Measurements from ENCODE around the gene PTH2.

The PTH2 gene

DNA sequence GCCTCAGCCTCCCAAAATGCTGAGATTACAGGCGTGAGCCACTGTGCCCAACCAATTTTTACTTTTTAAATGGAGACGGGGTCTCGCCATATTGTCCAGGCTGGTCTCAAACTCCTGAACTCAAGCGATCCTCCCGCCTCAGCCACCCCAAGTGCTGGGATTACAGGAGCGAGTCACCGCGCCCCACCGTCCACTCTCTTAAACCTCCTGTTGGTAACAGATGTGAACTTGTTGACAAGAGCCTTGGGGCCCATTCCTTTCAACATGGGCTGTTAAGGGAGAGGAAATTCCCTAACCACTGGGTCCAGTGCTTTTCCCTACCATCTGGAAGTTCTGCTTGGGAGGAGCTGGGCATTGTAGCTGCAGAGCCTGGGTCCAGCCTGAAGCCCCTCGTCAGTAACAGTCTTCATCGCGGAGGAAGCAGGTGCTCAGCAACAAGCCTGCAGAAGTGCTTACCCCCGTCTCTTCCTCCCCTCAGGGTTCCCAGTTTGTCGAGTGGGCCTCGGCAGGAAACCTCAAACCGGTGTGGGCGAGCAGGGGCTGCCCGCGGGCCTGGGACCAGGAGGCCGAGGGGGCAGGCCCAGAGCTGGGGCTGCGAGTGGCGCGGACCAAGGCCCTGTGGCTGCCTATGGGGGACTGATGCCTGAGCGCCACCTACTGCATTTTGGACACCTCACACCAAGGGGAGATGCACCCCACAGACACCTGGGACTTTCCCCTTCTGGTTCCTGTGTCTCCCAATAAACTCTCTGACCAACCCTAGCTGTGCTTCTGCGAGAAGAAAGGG is 46.8 kb upstream of the PTH2 start:
- Histone ChIP-seq H3K27me3 (ENCODE audit: control insufficient read depth in 3 of 3, insufficient read depth in 3 of 3, low read depth in 1 of 3, low read length in 3 of 3) (peaks cover 0 to 4% (median 0%) of the 10 kb centered on the region in 3 experiments), H2BK5ac (ENCODE audit: low read length) (no peak overlapping the region), H3K4me1 (ENCODE audit: control insufficient read depth in 2 of 2, insufficient read depth in 1 of 2, low read depth in 1 of 2, low read length in 2 of 2) (peaks cover 3 to 6% of the 10 kb centered on the region in 2 donors), H2AFZ (ENCODE audit: low read length) (no peak overlapping the region), H4K8ac (ENCODE audit: low read depth, low read length) (no peak overlapping the region), H3K4me2 (ENCODE audit: insufficient read depth, low read length, poor library complexity, severe bottlenecking) (no peak overlapping the region), H3K14ac (ENCODE audit: low read length) (no peak overlapping the region), H3K9ac (ENCODE audit: low read depth, low read length, poor library complexity) (peak overlapping the region; percentile 21), H4K91ac (ENCODE audit: low read depth, low read length, poor library complexity) (no peak overlapping the region), H2AK5ac (ENCODE audit: low read depth, low read length) (peak overlapping the region; percentile 84), H3K18ac (ENCODE audit: low read length) (peak overlapping the region; percentile 48), H2BK120ac (ENCODE audit: low read depth, low read length) (no peak overlapping the region), H3K4ac (ENCODE audit: low read length) (no peak overlapping the region), H3K4me3 (ENCODE audit: low read length in 2 of 2) (no peak overlapping the region), H3K9me3 (replicated peaks in 1 of 2; ENCODE audit: control insufficient read depth in 2 of 2, insufficient read depth in 1 of 2, low read depth in 1 of 2, low read length in 2 of 2) (no peaks in the 10 kb centered on the region), H3K23ac (ENCODE audit: low read depth, low read length, poor library complexity) (no peak overlapping the region), H3K79me1 (ENCODE audit: low read depth, low read length) (peaks cover 3% of the 10 kb centered on the region), H3K36me3 (replicated peaks in 1 of 2; ENCODE audit: control insufficient read depth in 2 of 2, insufficient read depth in 2 of 2, low read length in 2 of 2) (peaks cover 8 to 44% of the 10 kb centered on the region in 2 donors), H3K27ac (replicated peaks; ENCODE audit: low read length) (no peak overlapping the region), H2BK12ac (ENCODE audit: low read length) (no peak overlapping the region), H2BK15ac (ENCODE audit: low read length) (no peak overlapping the region)
- no peak for DNase-seq (ENCODE audit: low spot score)
- no CpG with 5 or more reads among the region's 25 CpGs for WGBS, 2 donors (ENCODE audit: extremely low coverage in 2 of 2, insufficient read length in 2 of 2, insufficient replicate concordance in 1 of 2)

DNA sequence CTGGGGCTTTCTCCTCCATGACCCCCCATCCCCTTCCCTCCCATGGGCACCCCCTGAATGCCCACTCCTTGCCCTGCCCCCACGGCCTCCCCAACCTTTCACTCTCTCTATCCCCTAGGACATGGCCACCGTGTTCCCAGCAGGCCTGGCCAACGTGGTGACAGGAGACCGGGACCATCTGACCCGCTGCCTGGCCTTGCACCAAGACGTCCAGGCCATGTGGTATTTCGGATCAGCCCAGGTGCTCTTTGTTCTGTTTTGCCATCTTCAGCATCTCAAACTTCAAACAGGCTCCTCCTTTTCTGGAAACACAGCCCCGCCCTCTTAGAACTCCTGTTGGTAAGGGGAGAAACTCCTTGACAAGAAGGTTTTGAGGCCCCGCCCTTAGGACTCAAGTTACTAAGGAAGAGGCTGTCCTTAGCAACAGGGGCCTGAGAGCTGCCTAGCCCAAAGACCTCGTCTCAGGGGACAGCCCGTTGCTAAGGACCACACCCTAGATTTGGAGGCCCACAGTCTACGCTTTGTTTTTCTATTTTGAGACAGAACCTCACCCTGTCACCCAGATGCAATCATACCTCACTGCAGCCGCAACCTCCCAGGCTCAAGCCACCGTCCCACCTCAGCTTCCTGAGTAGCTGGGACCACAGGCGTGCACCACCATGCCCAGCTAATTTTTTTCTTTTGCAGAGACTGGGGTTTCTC is 45.7 kb upstream of the PTH2 start:
- no peak for DNase-seq (ENCODE audit: low spot score)
- Histone ChIP-seq H2BK12ac (ENCODE audit: low read length) (no peak overlapping the region), H3K4ac (ENCODE audit: low read length) (no peak overlapping the region), H3K9ac (ENCODE audit: low read depth, low read length, poor library complexity) (peak overlapping the region; percentile 30), H3K18ac (ENCODE audit: low read length) (peak overlapping the region; percentile 65), H3K36me3 (replicated peaks in 1 of 2; ENCODE audit: control insufficient read depth in 2 of 2, insufficient read depth in 2 of 2, low read length in 2 of 2) (peaks cover 11 to 54% of the 10 kb centered on the region in 2 donors), H3K4me2 (ENCODE audit: insufficient read depth, low read length, poor library complexity, severe bottlenecking) (peak overlapping the region; percentile 11), H3K79me1 (ENCODE audit: low read depth, low read length) (peaks cover 3% of the 10 kb centered on the region), H3K23ac (ENCODE audit: low read depth, low read length, poor library complexity) (no peak overlapping the region), H2BK120ac (ENCODE audit: low read depth, low read length) (no peak overlapping the region), H3K27ac (replicated peaks; ENCODE audit: low read length) (no peak overlapping the region), H4K91ac (ENCODE audit: low read depth, low read length, poor library complexity) (no peak overlapping the region), H3K27me3 (ENCODE audit: control insufficient read depth in 3 of 3, insufficient read depth in 3 of 3, low read depth in 1 of 3, low read length in 3 of 3) (no peaks in the 10 kb centered on the region), H2AK5ac (ENCODE audit: low read depth, low read length) (peak overlapping the region; percentile 99), H2BK5ac (ENCODE audit: low read length) (peak overlapping the region; percentile 75), H3K14ac (ENCODE audit: low read length) (peak overlapping the region; percentile 89), H3K4me3 (ENCODE audit: low read length in 2 of 2) (no peak overlapping the region), H2AFZ (ENCODE audit: low read length) (no peak overlapping the region), H3K9me3 (replicated peaks in 1 of 2; ENCODE audit: control insufficient read depth in 2 of 2, insufficient read depth in 1 of 2, low read depth in 1 of 2, low read length in 2 of 2) (no peaks in the 10 kb centered on the region), H3K4me1 (ENCODE audit: control insufficient read depth in 2 of 2, insufficient read depth in 1 of 2, low read depth in 1 of 2, low read length in 2 of 2) (peaks cover 3 to 4% of the 10 kb centered on the region in 2 donors), H4K8ac (ENCODE audit: low read depth, low read length) (peak overlapping the region; percentile 92), H2BK15ac (ENCODE audit: low read length) (no peak overlapping the region)
- no CpG with 5 or more reads among the region's 15 CpGs for WGBS, 2 donors (ENCODE audit: extremely low coverage in 2 of 2, insufficient read length in 2 of 2, insufficient replicate concordance in 1 of 2)

DNA sequence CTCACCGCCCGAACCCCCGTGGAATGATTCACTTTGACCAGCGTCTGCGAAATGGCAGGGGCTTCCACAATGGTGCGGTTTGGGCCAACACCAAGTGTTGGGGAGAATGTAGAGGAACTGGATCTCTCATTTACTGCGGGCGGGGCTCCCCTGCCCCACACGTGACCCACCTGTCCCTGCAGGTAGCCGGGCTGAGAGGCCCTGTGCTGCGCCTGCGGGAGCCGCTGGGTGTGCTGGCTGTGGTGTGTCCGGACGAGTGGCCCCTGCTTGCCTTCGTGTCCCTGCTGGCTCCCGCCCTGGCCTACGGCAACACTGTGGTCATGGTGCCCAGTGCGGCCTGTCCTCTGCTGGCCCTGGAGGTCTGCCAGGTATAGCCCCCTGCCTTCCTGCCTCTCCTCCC is 45.0 kb upstream of the PTH2 start:
- Histone ChIP-seq H4K91ac (ENCODE audit: low read depth, low read length, poor library complexity) (no peak overlapping the region), H2AFZ (ENCODE audit: low read length) (no peak overlapping the region), H3K27me3 (ENCODE audit: control insufficient read depth in 3 of 3, insufficient read depth in 3 of 3, low read depth in 1 of 3, low read length in 3 of 3) (no peaks in the 10 kb centered on the region), H4K8ac (ENCODE audit: low read depth, low read length) (peak overlapping the region; percentile 86), H3K9ac (ENCODE audit: low read depth, low read length, poor library complexity) (no peak overlapping the region), H3K4me1 (ENCODE audit: control insufficient read depth in 2 of 2, insufficient read depth in 1 of 2, low read depth in 1 of 2, low read length in 2 of 2) (peaks cover 3 to 4% of the 10 kb centered on the region in 2 donors), H2BK15ac (ENCODE audit: low read length) (peak overlapping the region; percentile 85), H3K18ac (ENCODE audit: low read length) (peak overlapping the region; percentile 85), H2BK120ac (ENCODE audit: low read depth, low read length) (no peak overlapping the region), H3K9me3 (replicated peaks in 1 of 2; ENCODE audit: control insufficient read depth in 2 of 2, insufficient read depth in 1 of 2, low read depth in 1 of 2, low read length in 2 of 2) (no peaks in the 10 kb centered on the region), H3K4ac (ENCODE audit: low read length) (peak overlapping the region; percentile 76), H2BK12ac (ENCODE audit: low read length) (peak overlapping the region; percentile 46), H3K4me2 (ENCODE audit: insufficient read depth, low read length, poor library complexity, severe bottlenecking) (no peak overlapping the region), H2AK5ac (ENCODE audit: low read depth, low read length) (peak overlapping the region; percentile 99), H3K14ac (ENCODE audit: low read length) (peak overlapping the region; percentile 17), H3K27ac (replicated peaks; ENCODE audit: low read length) (no peak overlapping the region), H3K36me3 (replicated peaks in 1 of 2; ENCODE audit: control insufficient read depth in 2 of 2, insufficient read depth in 2 of 2, low read length in 2 of 2) (peaks cover 11 to 56% of the 10 kb centered on the region in 2 donors), H2BK5ac (ENCODE audit: low read length) (peak overlapping the region; percentile 75), H3K23ac (ENCODE audit: low read depth, low read length, poor library complexity) (no peak overlapping the region), H3K4me3 (ENCODE audit: low read length in 2 of 2) (peak overlapping the region in 1 of 2 donors; percentile 67), H3K79me1 (ENCODE audit: low read depth, low read length) (peaks cover 3% of the 10 kb centered on the region)
- no peak for DNase-seq (ENCODE audit: low spot score)
- no CpG with 5 or more reads among the region's 19 CpGs for WGBS, 2 donors (ENCODE audit: extremely low coverage in 2 of 2, insufficient read length in 2 of 2, insufficient replicate concordance in 1 of 2)

DNA sequence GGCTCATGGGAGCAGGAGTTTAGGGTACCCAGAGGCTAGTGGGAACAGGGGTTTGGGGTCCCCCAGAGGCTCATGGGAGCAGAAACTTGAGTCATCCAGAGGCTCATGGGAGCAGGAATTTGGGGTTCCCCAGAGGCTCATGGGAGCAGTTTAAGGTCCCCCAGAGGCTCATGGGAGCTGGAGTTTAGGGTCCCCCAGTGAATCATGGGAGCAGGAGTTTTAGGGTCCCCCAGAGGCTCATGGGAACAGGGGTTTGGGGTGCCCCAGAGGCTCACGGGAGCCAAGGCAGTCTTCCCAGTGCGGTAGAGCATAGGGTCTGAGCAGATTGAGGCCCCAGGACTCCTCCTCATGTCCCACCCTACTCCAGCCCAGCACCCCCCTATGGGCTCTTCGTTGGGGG is 42.1 kb upstream of the PTH2 start:
- no CpG with 5 or more reads among the region's 3 CpGs for WGBS, 2 donors (ENCODE audit: extremely low coverage in 2 of 2, insufficient read length in 2 of 2, insufficient replicate concordance in 1 of 2)
- no peak overlapping the region for H2BK12ac ChIP-seq (ENCODE audit: low read length)
- no peaks in the 10 kb centered on the region for H3K27me3 ChIP-seq (ENCODE audit: control insufficient read depth in 3 of 3, insufficient read depth in 3 of 3, low read depth in 1 of 3, low read length in 3 of 3)
- no peak overlapping the region for H3K18ac ChIP-seq (ENCODE audit: low read length)
- H2BK120ac ChIP-seq (ENCODE audit: low read depth, low read length), result no peak overlapping the region
- H3K36me3 ChIP-seq (replicated peaks in 1 of 2; ENCODE audit: control insufficient read depth in 2 of 2, insufficient read depth in 2 of 2, low read length in 2 of 2), result peaks cover 10 to 64% of the 10 kb centered on the region in 2 donors
- no peak overlapping the region for H2AK5ac ChIP-seq (ENCODE audit: low read depth, low read length)
- H3K4me3 ChIP-seq (ENCODE audit: low read length in 2 of 2), result no peak overlapping the region
- no peak overlapping the region for H2AFZ ChIP-seq (ENCODE audit: low read length)
- no peak overlapping the region for H3K14ac ChIP-seq (ENCODE audit: low read length)
- H3K23ac ChIP-seq (ENCODE audit: low read depth, low read length, poor library complexity), result no peak overlapping the region
- no peak overlapping the region for H3K27ac ChIP-seq (replicated peaks; ENCODE audit: low read length)
- no peak overlapping the region for H3K4ac ChIP-seq (ENCODE audit: low read length)
- peaks cover 3% of the 10 kb centered on the region for H3K79me1 ChIP-seq (ENCODE audit: low read depth, low read length)
- H2BK5ac ChIP-seq (ENCODE audit: low read length), result no peak overlapping the region
- DNase-seq (ENCODE audit: low spot score), result no peak
- H4K91ac ChIP-seq (ENCODE audit: low read depth, low read length, poor library complexity), result no peak overlapping the region
- H2BK15ac ChIP-seq (ENCODE audit: low read length), result no peak overlapping the region
- H3K4me1 ChIP-seq (ENCODE audit: control insufficient read depth in 2 of 2, insufficient read depth in 1 of 2, low read depth in 1 of 2, low read length in 2 of 2), result peaks cover 3 to 4% of the 10 kb centered on the region in 2 donors
- no peaks in the 10 kb centered on the region for H3K9me3 ChIP-seq (replicated peaks in 1 of 2; ENCODE audit: control insufficient read depth in 2 of 2, insufficient read depth in 1 of 2, low read depth in 1 of 2, low read length in 2 of 2)
- no peak overlapping the region for H3K9ac ChIP-seq (ENCODE audit: low read depth, low read length, poor library complexity)
- no peak overlapping the region for H4K8ac ChIP-seq (ENCODE audit: low read depth, low read length)
- H3K4me2 ChIP-seq (ENCODE audit: insufficient read depth, low read length, poor library complexity, severe bottlenecking), result no peak overlapping the region

Data from neuronal stem cell (in vitro differentiated cells).